Aortic smooth muscle cell (primary cell): ENCODE results near the gene BTBD6. TPM values are rescaled to one million over a fixed set of nuclear protein-coding genes. Genes with fewer than 3 reads are reported as not detected.

Source experiments
- total RNA-seq: library from RNA; depleted of rRNA; stranded (reverse); fragments of >200 nt; gene quantifications from 2 replicates; pipeline ENCODE4 v1.2.3, GENCODE V29; 2014

BTBD6 gene
- total RNA-seq: 37.0 and 44.7 TPM in 2 replicates

GRCh38 chr14:105248368-105249181, at the start of gene BTBD6:
Gene BTBD6, plus strand, starts transcription at chr14:105248533. Its CDS starts 179 bp downstream, at chr14:105248712.

Other genes starting within 250 kb of the BTBD6 start
- gene CDCA4, start 227.4 kb upstream of the BTBD6 start, total RNA-seq: 15.2 and 24.0 TPM in 2 replicates
- gene GPR132, start 183.1 kb upstream of the BTBD6 start, total RNA-seq: not detected in 2 replicates
- 1.1 and 2.1 TPM in 2 replicates for gene JAG2, start 79.8 kb upstream of the BTBD6 start, total RNA-seq
- 10.3 and 16.1 TPM in 2 replicates for gene NUDT14, start 67.2 kb upstream of the BTBD6 start, total RNA-seq
- gene BRF1, start 52.5 kb downstream of the BTBD6 start, total RNA-seq: 32.0 and 41.2 TPM in 2 replicates
- gene PACS2, start 66.2 kb downstream of the BTBD6 start, total RNA-seq: 48.9 and 51.1 TPM in 2 replicates
- gene TEX22, start 150.0 kb downstream of the BTBD6 start, total RNA-seq: 0.13 and 0.37 TPM in 2 replicates
- gene MTA1, start 171.3 kb downstream of the BTBD6 start, total RNA-seq: 24.3 and 31.5 TPM in 2 replicates
- 141 and 146 TPM in 2 replicates for gene CRIP2, start 226.3 kb downstream of the BTBD6 start, total RNA-seq
- 46.4 and 49.0 TPM in 2 replicates for gene CRIP1, start 238.4 kb downstream of the BTBD6 start, total RNA-seq
- 5.6 and 11.9 TPM in 2 replicates for gene TEDC1, start 242.7 kb downstream of the BTBD6 start, total RNA-seq